Activated naive CD8-positive, alpha-beta T cell treated with anti-CD3 and anti-CD28 coated beads, Interleukin-2, amount 50 U/mL, for 24 hours (primary cell): ENCODE results near the gene IFNA5.
A peak's percentile ranks its signal among the peaks of the same experiment; 100 is the strongest.

Source experiments
- ATAC-seq: fragments of 150-1000 bp; cut with Tn5 transposase; one replicate; pipeline ENCODE4 v1.10.0; 2021
- DNase-seq: peaks from one replicate; pipeline ENCODE4 v3.0.0; 2021
- H3K27ac Mint-ChIP-seq: one replicate; pipeline ENCODE4 v1.8.0; 2021; ENCODE audit warnings: mild to moderate bottlenecking, mixed read lengths
- H3K27me3 Mint-ChIP-seq: one replicate; pipeline ENCODE4 v1.8.0; 2021; ENCODE audit warnings: mixed read lengths
- H3K36me3 Mint-ChIP-seq: one replicate; pipeline ENCODE4 v1.8.0; 2021; ENCODE audit warnings: low read depth, mixed read lengths
- H3K4me1 Mint-ChIP-seq: one replicate; pipeline ENCODE4 v1.8.0; 2021; ENCODE audit warnings: mixed read lengths
- H3K4me3 Mint-ChIP-seq: one replicate; pipeline ENCODE4 v1.8.0; 2021; ENCODE audit warnings: mild to moderate bottlenecking, moderate library complexity, mixed read lengths
- H3K9me3 Mint-ChIP-seq: one replicate; pipeline ENCODE4 v1.8.0; 2021; ENCODE audit warnings: mixed read lengths

Gene IFNA5

GRCh38 chr9:21305213-21305612 is at the start of gene IFNA5:
Gene IFNA5, minus strand, starts transcription at chr9:21305313. Its CDS starts 57 bp downstream, at chr9:21305256.
- no peak for ATAC-seq
- Mint-ChIP-seq H3K36me3 (no peaks in the 10 kb centered on the region), H3K27ac (no peak within 1 kb of the TSS), H3K27me3 (peaks cover 27% of the 10 kb centered on the region), H3K4me3 (no peak within 1 kb of the TSS), H3K4me1 (no peaks in the 10 kb centered on the region), H3K9me3 (no peaks in the 10 kb centered on the region)
- DNase-seq = no peak

- no peak within 1 kb of the TSS for H3K27ac Mint-ChIP-seq
- no peak within 1 kb of the TSS for H3K4me3 Mint-ChIP-seq
- H3K27me3 Mint-ChIP-seq = peaks cover 34% of the 10 kb centered on the region
- ATAC-seq (no peak), DNase-seq (no peak)
- peaks cover 5% of the 10 kb centered on the region for H3K9me3 Mint-ChIP-seq
- H3K36me3 Mint-ChIP-seq = peaks cover 6% of the 10 kb centered on the region
- no peaks in the 10 kb centered on the region for H3K4me1 Mint-ChIP-seq
These were observed 45.7 kb upstream of the IFNA5 start, which contains the start of gene IFNA6 for GRCh38 chr9:21350787-21351186. Gene IFNA6, minus strand, starts transcription at chr9:21350887. Its CDS starts 0 bp downstream, at chr9:21350887.

- ATAC-seq = no peak
- Mint-ChIP-seq H3K4me1 (no peaks in the 10 kb centered on the region), H3K9me3 (peaks cover 2% of the 10 kb centered on the region), H3K27me3 (peaks cover 30% of the 10 kb centered on the region), H3K4me3 (no peak overlapping the region), H3K36me3 (no peaks in the 10 kb centered on the region), H3K27ac (no peak overlapping the region)
- DNase-seq = no peak
These were observed 43.4 kb upstream of the IFNA5 start for GRCh38 chr9:21348430-21348970.

- ATAC-seq (no peak), DNase-seq (no peak)
- Mint-ChIP-seq H3K36me3 (no peaks in the 10 kb centered on the region), H3K27me3 (peaks cover 23% of the 10 kb centered on the region), H3K4me1 (peaks cover 9% of the 10 kb centered on the region), H3K4me3 (no peak overlapping the region), H3K27ac (no peak overlapping the region), H3K9me3 (peaks cover 2% of the 10 kb centered on the region)
These were observed 35.6 kb upstream of the IFNA5 start for GRCh38 chr9:21340735-21341134.

GRCh38 chr9:21336457-21336856 is 31.3 kb upstream of the IFNA5 start:
- no peak for ATAC-seq
- DNase-seq = no peak
- H3K27ac Mint-ChIP-seq = no peak overlapping the region
- peaks cover 4% of the 10 kb centered on the region for H3K27me3 Mint-ChIP-seq
- peak overlapping the region; percentile 94 for H3K4me3 Mint-ChIP-seq
- peaks cover 44% of the 10 kb centered on the region for H3K4me1 Mint-ChIP-seq
- H3K9me3 Mint-ChIP-seq = no peaks in the 10 kb centered on the region
- peaks cover 26% of the 10 kb centered on the region for H3K36me3 Mint-ChIP-seq

- ATAC-seq (peak; percentile 88), DNase-seq (peak; percentile 89)
- no peaks in the 10 kb centered on the region for H3K9me3 Mint-ChIP-seq
- H3K4me3 Mint-ChIP-seq = peak within 1 kb of the TSS; percentile 94
- H3K4me1 Mint-ChIP-seq = peaks cover 56% of the 10 kb centered on the region
- peak within 1 kb of the TSS; percentile 89 for H3K27ac Mint-ChIP-seq
- H3K36me3 Mint-ChIP-seq = peaks cover 29% of the 10 kb centered on the region
- peaks cover 4% of the 10 kb centered on the region for H3K27me3 Mint-ChIP-seq
These were observed 29.9 kb upstream of the IFNA5 start, which contains the start of gene KLHL9 for GRCh38 chr9:21334701-21335632. Gene KLHL9, minus strand, starts transcription at chr9:21335404. Its CDS starts 545 bp downstream, at chr9:21334859.

- peaks cover 29% of the 10 kb centered on the region for H3K36me3 Mint-ChIP-seq
- ATAC-seq = no peak
These were observed 28.1 kb upstream of the IFNA5 start for GRCh38 chr9:21333226-21333625.

GRCh38 chr9:21331676-21332402 is 26.7 kb upstream of the IFNA5 start:
- DNase-seq = no peak
- ATAC-seq = no peak
- Mint-ChIP-seq H3K4me1 (peaks cover 82% of the 10 kb centered on the region), H3K27ac (no peak overlapping the region), H3K27me3 (no peaks in the 10 kb centered on the region), H3K4me3 (peak overlapping the region; percentile 94), H3K9me3 (no peaks in the 10 kb centered on the region), H3K36me3 (peaks cover 29% of the 10 kb centered on the region)

More at GRCh38 chr9:21333226-21333625, 28.1 kb upstream of the IFNA5 start:
- Mint-ChIP-seq H3K4me3 (peak overlapping the region; percentile 94), H3K9me3 (no peaks in the 10 kb centered on the region), H3K27ac (peak overlapping the region; percentile 23), H3K4me1 (peaks cover 69% of the 10 kb centered on the region), H3K27me3 (peaks cover 2% of the 10 kb centered on the region)
- no peak for DNase-seq

- DNase-seq = no peak
- ATAC-seq = peak; percentile 75
- Mint-ChIP-seq H3K27me3 (no peaks in the 10 kb centered on the region), H3K9me3 (no peaks in the 10 kb centered on the region), H3K27ac (no peak overlapping the region), H3K4me1 (peaks cover 45% of the 10 kb centered on the region), H3K36me3 (peaks cover 14% of the 10 kb centered on the region), H3K4me3 (no peak overlapping the region)
These were observed 21.5 kb upstream of the IFNA5 start for GRCh38 chr9:21326526-21327139.

- peaks cover 26% of the 10 kb centered on the region for H3K4me1 Mint-ChIP-seq
- DNase-seq = no peak
- H3K36me3 Mint-ChIP-seq = peaks cover 13% of the 10 kb centered on the region
- ATAC-seq = no peak
- peak overlapping the region; percentile 4 for H3K27ac Mint-ChIP-seq
- no peaks in the 10 kb centered on the region for H3K27me3 Mint-ChIP-seq
- H3K9me3 Mint-ChIP-seq = no peaks in the 10 kb centered on the region
- H3K4me3 Mint-ChIP-seq = no peak overlapping the region
These were observed 18.9 kb upstream of the IFNA5 start for GRCh38 chr9:21324047-21324446.

GRCh38 chr9:21322911-21323461 is 17.9 kb upstream of the IFNA5 start:
- ATAC-seq (no peak), DNase-seq (no peak)
- H3K4me1 Mint-ChIP-seq = peaks cover 22% of the 10 kb centered on the region
- H3K27ac Mint-ChIP-seq = no peak overlapping the region
- H3K27me3 Mint-ChIP-seq = no peaks in the 10 kb centered on the region
- H3K36me3 Mint-ChIP-seq = peaks cover 13% of the 10 kb centered on the region
- no peaks in the 10 kb centered on the region for H3K9me3 Mint-ChIP-seq
- H3K4me3 Mint-ChIP-seq = no peak overlapping the region

- H3K27me3 Mint-ChIP-seq = no peaks in the 10 kb centered on the region
- no peaks in the 10 kb centered on the region for H3K9me3 Mint-ChIP-seq
- DNase-seq (no peak), ATAC-seq (peak; percentile 52)
- H3K36me3 Mint-ChIP-seq = peaks cover 7% of the 10 kb centered on the region
- peaks cover 7% of the 10 kb centered on the region for H3K4me1 Mint-ChIP-seq
- no peak overlapping the region for H3K4me3 Mint-ChIP-seq
- no peak overlapping the region for H3K27ac Mint-ChIP-seq
These were observed 15.4 kb upstream of the IFNA5 start for GRCh38 chr9:21320465-21320864.

- H3K27me3 Mint-ChIP-seq = no peaks in the 10 kb centered on the region
- peak; percentile 23 for DNase-seq
- no peak overlapping the region for H3K4me3 Mint-ChIP-seq
- peaks cover 5% of the 10 kb centered on the region for H3K4me1 Mint-ChIP-seq
- no peaks in the 10 kb centered on the region for H3K9me3 Mint-ChIP-seq
- H3K27ac Mint-ChIP-seq = no peak overlapping the region
- ATAC-seq = peak; percentile 49
- peaks cover 4% of the 10 kb centered on the region for H3K36me3 Mint-ChIP-seq
These were observed 13.1 kb upstream of the IFNA5 start for GRCh38 chr9:21317956-21318923.
